Measurements from ENCODE around the gene ACSS2. TPM values are rescaled to one million over a fixed set of nuclear protein-coding genes. Genes with fewer than 3 reads are reported as not detected.
"Not testable (repeated sequence)": the region's sequence is repeated elsewhere in the genome, so short reads cannot be mapped to it uniquely, and the experiment has no call there.

ACSS2 gene
- total and polyA plus RNA-seq, 8 donors: 50.4 to 152 (median 58.7) TPM

- Histone ChIP-seq H3K27me3 (no peaks in the 10 kb centered on the region), H3K4me1 (peaks cover 6 to 44% of the 10 kb centered on the region in 2 donors), H3K9me3 (no peaks in the 10 kb centered on the region), H3K36me3 (no peaks in the 10 kb centered on the region), H3K27ac (no peak overlapping the region), H3K4me3 (no peak overlapping the region)
- intact Hi-C loops (cut with DNase I): no loop called here
- no peak for DNase-seq
- ATAC-seq: no peak
- no peak for TF ChIP-seq CTCF (IDR thresholded peaks at IDR 0.05)
These were observed 19.1 kb downstream of the ACSS2 start for GRCh38 chr20:34895465-34895864.

DNA sequence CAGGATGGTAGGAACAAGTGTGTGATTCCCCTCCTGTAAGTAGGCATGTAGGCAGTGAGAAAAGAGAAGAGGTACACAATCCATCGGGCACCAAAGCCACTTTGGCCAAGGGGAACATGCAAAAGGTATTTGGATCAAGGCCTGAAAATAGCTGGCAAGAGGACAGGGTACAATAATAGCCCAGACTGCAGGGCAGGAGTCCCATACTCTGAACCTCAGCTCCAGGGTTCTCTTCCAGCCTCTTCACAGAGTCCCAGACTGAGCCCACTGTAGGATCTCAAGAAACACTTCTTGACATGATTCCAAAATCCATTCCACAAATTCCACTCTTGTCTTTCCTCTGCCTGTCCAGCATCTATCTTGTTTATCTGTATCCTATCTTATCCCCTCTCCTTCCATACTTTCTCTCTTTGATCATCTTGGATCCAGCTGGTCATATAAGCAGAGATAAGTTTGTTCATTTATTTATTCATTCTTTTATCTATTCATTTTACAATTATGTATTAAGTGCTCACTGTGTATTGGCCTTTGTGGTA, 19.7 kb downstream of the ACSS2 start:
- Histone ChIP-seq H3K36me3 (no peaks in the 10 kb centered on the region), H3K27ac (no peak overlapping the region), H3K9me3 (no peaks in the 10 kb centered on the region), H3K4me1 (peaks cover 6 to 38% of the 10 kb centered on the region in 2 donors), H3K4me3 (no peak overlapping the region), H3K27me3 (no peaks in the 10 kb centered on the region)
- intact Hi-C loops (cut with DNase I): no loop called here
- no peak for DNase-seq
- peak; percentile 62 for ATAC-seq
- no peak for TF ChIP-seq CTCF (IDR thresholded peaks at IDR 0.05)

GRCh38 chr20:34898129-34898528, 21.7 kb downstream of the ACSS2 start:
- intact Hi-C loops (cut with DNase I); ATAC-seq; H3K27ac ChIP-seq; H3K9me3 ChIP-seq; DNase-seq; H3K27me3 ChIP-seq; H3K4me3 ChIP-seq; H3K36me3 ChIP-seq: not testable (repeated sequence)
- H3K4me1 ChIP-seq: peaks cover 6 to 19% of the 10 kb centered on the region in 2 donors

GRCh38 chr20:34898731-34899130, 22.3 kb downstream of the ACSS2 start:
- DNase-seq; ATAC-seq; H3K4me3 ChIP-seq; H3K27me3 ChIP-seq; intact Hi-C loops (cut with DNase I); H3K36me3 ChIP-seq; H3K9me3 ChIP-seq; H3K27ac ChIP-seq: not testable (repeated sequence)
- H3K4me1 ChIP-seq: peaks cover 6 to 16% of the 10 kb centered on the region in 2 donors

DNA sequence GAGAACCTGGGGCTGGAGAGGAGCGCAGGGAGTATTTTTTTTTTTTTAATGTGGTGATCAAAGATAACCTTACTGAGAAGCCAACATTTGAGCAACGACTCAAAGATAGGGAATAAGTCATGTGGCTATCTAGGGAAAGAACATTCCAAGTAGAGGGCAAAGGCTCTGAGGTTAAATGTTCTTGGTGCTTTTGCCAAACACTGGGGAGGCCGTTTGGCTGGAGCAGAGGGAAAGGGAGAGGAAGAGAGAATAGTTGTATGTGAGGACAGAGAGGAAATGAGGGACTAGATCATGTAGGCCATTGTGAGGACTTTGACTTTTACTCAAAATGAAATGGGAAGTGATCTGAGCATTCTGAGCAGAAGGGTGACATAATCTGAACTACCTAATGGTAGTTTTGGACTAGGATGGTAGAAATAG, 27.8 kb downstream of the ACSS2 start:
- DNase-seq: no peak
- Histone ChIP-seq H3K4me3 (no peak overlapping the region), H3K27ac (peak overlapping the region in 1 of 2 donors; percentile 10), H3K9me3 (no peaks in the 10 kb centered on the region), H3K27me3 (no peaks in the 10 kb centered on the region), H3K36me3 (no peaks in the 10 kb centered on the region), H3K4me1 (peaks cover 11 to 36% of the 10 kb centered on the region in 2 donors)
- intact Hi-C loops (cut with DNase I): no loop called here
- no peak for TF ChIP-seq CTCF (IDR thresholded peaks at IDR 0.05)
- ATAC-seq: no peak

- Histone ChIP-seq H3K4me1 (peaks cover 11 to 29% of the 10 kb centered on the region in 2 donors), H3K4me3 (no peak overlapping the region), H3K9me3 (no peaks in the 10 kb centered on the region), H3K27me3 (no peaks in the 10 kb centered on the region), H3K27ac (peak overlapping the region; percentile 55 to 68), H3K36me3 (no peaks in the 10 kb centered on the region)
- no peak for TF ChIP-seq CTCF (IDR thresholded peaks at IDR 0.05)
- DNase-seq (peak in 3 of 4 donors; percentile 13 to 62 (median 42)), ATAC-seq (peak; percentile 92)
- intact Hi-C loops (cut with DNase I): no loop called here
These were observed 31.4 kb downstream of the ACSS2 start for GRCh38 chr20:34907616-34908469.

Measured in left lung (tissue), 10 donors.